GM23248 (cell line): ENCODE data around the gene EMP3.

Source experiments
- EZH2 ChIP-seq: fragments of 200-600 bp; sonication (generic); IDR thresholded peaks from 2 replicates; pipeline ENCODE4 v1.6.1; 2018; ENCODE audit warnings: antibody characterized with exemption, mild to moderate bottlenecking; ENCODE audit not compliant: insufficient read depth, poor library complexity, severe bottlenecking
- EZH2phosphoT487 ChIP-seq: fragments of 200-600 bp; sonication (generic); IDR thresholded peaks from 2 replicates; pipeline ENCODE4 v1.6.1; 2018; ENCODE audit warnings: antibody characterized with exemption, moderate library complexity, mild to moderate bottlenecking, low read depth; ENCODE audit not compliant: insufficient read depth

- TF ChIP-seq EZH2: no peak
- TF ChIP-seq EZH2phosphoT487: no peak
These were observed 17.6 kb downstream of the EMP3 start for GRCh38 chr19:48342841-48343540.
